Medulla oblongata (tissue), 1 donor: ENCODE measurements around the gene SERINC2.
"Not testable (repeated sequence)": the region's sequence is repeated elsewhere in the genome, so short reads cannot be mapped to it uniquely, and the experiment has no call there.

Experiments used
- DNase-seq: peaks from one replicate; pipeline ENCODE4 v3.0.0-alpha.2; 2015; ENCODE audit errors: extremely low spot score

Gene SERINC2

DNA sequence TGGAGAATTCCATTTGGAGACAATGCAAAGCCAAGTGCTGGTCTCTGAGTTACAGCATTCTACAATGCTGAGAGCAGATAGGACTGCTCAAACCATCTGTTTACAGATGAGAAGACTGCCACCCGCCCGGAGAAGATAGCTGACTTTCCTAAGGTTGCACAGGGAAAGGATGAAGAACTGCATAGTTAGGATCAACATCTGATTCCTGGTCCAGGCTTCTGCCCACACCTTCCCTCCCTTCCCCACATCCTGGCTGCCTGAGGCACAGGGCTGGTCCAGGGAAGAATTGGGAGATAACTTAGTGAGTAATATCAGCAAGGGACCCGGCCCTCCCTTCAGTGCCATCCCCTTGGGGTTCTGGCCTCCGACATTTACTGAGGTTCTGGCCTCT is 2.0 kb downstream of the SERINC2 start:
- DNase-seq = no peak

DNA sequence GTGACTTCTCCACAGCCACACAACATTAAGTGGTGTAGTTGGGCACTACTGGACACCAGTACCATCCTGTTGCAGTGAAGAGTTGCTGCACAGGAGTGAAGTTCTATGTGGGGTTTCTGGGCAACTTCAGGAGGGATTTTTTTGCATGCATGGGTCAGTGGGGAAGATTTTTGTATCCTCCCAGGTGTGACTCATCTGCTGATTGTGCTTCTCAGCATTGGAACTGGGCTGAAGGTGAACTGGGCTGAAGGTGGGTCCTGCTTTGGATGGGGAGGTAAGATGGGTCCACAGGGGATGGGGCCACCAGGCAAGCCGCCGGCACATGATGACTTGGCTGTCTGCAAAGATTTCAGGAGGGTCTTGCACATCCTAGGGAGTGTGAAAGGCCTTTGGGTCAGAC is 2.6 kb downstream of the SERINC2 start:
- no peak for DNase-seq

DNA sequence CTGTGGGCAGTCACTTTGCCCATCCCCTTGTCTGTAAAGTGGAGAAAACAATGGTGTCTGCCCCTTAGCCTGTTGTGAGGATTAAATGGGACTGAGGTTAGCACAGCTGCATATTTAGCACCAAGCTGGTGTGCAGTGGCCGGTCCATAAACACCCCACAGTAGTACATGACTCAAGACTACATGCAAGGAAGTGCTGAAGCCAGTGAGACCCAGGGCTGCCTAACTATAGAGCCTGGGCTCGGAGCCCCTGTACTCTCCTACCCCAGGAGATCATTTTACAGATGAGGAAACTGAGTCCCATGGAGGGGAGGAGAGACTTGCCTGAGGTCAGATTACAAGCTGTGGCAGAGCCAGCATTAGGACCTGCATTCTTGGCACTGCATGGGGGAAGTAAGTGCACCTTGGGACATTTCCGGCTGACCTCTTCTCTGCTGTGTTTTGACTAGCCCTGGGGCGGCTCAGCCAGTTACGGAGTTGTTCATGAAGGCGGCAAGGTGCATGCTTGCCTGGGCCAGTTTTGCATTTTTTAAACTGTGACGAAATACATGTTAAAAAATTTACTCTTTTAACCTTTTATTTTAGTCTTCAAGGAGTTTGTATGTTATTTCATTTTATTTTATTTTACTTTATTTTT is 3.2 kb downstream of the SERINC2 start:
- no peak for DNase-seq

DNA sequence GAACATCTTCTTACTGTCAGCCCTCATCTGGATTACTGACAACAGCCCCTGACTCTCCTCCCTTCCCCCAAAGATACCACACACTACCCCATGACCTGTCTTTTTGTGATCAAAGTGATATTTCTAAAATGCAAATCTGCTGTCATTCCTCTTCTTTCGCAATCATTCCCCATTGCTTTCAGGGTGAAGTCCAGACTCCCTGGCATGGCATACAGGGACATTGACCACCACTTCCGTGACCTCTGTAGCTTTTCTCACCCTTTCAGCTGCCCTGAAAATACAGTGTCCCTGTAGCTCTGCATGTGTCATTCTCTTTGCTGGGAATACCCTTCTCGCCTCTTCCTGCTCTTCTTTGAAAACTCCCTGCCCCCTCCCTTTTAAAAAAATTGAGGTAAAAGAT is 4.1 kb downstream of the SERINC2 start:
- no peak for DNase-seq

DNA sequence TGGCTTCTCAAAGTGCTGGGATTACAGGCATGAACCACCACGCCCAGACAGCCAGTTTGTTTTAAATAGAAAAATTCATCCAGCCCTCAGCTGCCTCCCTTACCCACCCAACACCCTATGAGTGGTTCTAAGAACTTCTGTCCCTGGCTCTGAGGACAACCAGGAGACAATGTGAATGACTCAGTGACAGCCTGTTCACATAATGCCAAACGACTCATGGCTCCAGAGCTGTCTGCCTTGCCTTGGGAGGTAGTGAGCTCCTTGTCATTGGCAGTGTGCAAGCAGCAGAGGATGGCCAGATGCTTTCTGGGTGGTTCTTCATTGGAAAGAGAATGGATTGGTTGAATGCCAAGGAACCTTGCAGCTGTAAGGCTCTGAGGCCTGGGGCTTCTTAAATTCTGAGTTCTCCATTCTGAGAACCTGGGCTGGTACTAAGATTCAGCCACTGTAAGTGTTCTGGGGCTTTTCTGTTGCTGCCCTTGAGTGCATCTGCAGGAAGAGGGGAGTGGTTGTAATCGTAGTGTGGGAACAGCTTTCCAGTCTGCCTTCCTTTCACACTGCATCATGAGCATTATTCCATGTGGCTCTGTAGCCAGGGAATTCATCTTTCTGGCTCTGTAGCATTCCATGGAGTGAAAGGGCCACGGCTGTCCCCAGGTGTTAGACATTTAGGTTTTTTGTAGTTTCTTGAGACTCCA is 5.8 kb downstream of the SERINC2 start:
- DNase-seq = no peak

DNA sequence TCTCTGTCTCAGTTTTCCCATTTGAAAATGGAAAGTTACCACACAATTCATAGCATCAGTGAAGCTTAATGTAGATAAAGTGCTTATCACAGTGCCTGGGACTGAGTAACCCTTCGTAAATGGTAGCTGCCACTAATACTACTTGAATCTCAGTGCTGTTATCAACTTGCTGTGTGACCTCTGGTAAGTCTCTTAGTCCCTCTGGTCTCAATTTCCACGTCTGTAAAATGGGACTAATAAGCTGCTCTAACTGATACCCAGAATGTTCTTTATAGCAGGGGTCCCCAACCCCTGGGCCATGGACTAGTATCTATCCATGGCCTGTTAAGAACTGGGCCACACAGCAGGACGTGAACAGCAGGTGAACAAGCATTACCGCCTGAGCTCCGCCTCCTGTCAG is 7.7 kb downstream of the SERINC2 start:
- no peak for DNase-seq

DNA sequence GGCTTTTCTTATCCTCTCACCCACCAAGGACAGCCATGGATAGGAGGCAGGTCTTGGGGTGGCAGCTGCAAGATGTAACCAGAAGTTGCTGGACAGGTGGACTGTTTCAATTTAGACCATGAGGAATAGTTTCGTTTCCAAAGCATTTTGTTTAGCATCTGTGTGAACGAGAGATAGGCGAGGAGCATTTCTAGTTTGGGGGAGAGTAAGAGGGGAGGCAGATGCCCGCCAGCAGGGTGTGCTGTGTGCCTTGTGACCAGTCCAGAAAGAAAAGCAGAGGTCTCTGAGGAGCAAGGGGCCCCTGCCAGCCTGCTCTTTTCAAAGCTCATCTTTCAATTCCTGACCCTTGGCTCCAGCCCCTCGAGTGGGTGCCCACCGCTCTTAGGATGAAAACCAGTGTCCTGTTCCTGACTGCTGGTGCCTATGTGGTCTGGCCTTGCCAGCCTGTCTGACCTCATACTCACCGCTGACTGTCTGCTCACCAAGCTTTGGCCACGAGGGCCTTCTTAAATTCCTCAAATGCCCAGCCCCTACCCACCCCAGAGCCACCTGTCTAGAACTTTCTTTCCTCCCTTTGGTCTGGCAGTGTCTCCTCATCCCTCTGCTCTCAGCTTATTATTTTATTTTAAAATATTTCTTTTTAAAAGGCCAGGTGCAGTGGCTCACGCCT is 8.5 kb downstream of the SERINC2 start:
- no peak for DNase-seq

DNA sequence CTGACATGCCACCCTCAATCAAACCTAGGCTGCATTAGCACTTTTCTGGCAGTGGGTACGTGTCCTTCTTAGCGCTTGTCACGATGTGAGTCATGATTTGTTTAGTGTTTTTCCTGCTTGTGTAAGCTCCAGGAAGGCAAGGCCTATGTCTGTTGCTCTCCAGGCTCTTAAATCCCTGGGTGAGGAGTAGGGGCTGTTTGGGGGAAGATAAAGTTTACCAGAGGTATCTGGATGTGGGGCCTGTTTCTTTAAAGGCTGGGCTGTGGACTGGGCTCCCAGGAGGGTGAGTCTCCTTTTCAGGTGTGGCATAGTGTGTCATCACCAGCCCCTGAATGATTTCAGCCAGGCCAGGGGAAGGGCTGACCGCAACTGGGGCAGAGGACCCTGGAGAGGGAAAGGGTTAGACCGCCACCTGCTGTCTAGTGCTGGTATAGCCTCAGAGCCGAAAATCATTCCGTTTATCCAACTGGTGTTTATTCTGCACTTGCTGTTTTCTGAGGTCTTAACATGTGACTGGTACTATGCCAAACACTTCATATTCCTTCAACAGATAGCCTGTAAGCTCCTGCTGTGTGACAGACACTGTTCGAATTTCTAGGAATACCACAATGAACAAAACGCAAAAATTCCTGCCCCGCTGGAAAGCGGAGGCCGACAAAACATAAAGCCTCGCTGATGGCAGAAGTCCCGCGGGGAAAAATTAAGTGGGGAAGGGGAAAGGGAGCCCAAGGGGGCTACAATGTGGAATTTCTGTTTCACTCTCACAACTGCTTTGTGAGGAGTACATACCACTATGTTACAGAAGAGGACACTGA is 9.7 kb downstream of the SERINC2 start:
- DNase-seq = peak; percentile 71

DNA sequence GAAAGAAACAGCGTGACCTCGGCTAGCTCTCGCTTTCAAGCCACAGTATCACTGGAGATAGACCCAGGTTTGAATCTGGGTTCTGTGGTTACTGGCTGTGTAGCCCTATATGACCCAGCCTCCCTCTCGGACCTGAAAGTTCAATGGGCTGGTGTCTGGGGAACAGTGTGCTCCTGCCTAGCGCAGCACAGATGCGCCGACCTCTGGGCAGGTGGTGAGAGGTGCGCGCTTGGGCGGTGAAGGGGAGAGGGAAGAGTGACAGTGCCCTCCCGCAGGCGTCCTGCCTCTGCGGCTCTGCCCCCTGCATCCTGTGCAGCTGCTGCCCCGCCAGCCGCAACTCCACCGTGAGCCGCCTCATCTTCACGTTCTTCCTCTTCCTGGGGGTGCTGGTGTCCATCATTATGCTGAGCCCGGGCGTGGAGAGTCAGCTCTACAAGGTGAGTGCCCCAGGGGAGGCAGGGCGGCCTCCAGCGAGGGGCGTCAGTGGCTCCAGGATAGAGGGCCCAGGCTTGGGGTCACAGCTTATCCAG is 10.5 kb downstream of the SERINC2 start:
- no peak for DNase-seq

DNA sequence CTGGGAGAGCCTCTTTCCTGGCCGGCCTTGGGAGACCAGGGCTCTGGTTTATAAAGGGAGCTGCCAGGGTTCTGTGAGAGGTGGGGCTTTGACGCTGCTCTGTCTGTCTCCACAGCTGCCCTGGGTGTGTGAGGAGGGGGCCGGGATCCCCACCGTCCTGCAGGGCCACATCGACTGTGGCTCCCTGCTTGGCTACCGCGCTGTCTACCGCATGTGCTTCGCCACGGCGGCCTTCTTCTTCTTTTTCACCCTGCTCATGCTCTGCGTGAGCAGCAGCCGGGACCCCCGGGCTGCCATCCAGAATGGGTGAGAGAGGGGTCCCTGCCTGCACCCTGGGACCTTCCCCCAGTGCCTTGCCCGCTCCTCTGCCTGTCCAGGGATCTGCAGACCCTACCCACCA is 11.6 kb downstream of the SERINC2 start:
- DNase-seq = no peak

DNA sequence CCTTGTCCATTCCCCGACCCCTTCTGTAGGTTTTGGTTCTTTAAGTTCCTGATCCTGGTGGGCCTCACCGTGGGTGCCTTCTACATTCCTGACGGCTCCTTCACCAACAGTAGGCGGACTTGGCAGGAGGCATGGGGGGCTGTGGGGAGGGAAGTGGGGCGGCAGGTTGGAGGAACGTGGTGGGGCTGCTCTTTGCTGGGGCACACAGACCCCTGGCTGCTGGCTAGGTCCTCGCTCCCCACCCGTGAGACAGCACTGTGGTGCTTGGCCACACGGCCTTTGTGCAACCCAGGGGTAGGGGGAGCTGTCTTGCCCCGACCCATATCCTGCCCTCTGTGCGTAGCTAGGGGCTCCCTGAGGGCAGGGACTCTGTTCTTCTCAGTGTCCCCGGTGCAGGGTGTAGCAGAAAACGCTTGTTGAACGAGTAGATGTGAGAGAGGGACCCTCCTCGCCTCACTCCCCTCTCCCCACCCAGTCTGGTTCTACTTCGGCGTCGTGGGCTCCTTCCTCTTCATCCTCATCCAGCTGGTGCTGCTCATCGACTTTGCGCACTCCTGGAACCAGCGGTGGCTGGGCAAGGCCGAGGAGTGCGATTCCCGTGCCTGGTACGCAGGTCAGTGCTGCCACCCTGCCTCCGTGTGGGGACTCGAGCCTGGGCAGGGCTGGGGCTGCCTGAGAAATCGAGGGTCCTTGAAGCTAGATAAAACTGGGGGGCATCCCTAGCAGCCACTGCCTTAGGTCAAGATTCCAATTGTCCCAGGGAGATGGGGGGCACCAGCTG is 12.5 kb downstream of the SERINC2 start:
- DNase-seq = no peak

DNA sequence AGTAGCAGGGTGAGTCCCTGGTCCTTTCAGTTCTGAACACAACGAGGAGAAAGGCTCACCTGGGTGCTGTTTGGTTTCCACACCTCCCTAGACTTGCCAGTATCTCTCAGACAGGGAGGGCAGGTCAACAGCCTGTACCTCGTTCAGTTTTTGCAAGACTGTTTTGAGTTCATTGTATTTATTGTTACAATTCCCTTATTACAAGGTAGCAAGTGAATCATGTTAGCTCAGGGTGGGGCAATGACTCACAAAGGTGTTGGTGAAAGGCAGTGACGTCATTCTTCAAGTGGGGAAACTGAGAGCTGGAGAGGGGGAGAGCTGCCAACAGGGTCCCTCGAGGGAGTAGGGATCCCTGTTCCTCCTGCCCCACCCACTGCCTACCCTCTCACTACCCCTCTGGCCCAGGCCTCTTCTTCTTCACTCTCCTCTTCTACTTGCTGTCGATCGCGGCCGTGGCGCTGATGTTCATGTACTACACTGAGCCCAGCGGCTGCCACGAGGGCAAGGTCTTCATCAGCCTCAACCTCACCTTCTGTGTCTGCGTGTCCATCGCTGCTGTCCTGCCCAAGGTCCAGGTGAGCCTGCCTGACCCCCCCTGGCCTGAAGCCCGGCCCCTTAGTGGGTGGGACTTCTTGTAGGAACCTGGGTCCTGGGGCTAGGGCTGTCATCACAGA is 13.4 kb downstream of the SERINC2 start:
- no peak for DNase-seq

DNA sequence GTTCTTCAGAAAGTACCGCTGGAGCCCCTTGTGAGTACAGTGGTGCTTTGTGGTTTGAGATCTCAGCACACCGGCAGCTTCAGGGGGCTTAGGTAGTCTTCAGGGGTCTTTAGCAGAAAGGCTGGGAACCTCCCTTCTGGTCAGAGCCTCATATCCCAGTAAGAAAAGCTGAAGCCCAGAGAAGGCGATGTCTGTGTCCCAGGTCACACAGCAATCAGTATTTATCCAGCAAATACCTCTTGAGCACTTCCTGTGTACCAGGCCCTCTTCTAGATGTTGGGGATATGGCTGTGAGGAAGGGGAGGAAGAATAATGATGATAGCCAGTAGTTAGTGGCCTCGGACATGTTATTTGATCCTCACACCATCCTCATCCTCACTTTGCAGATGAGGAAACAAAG is 14.3 kb downstream of the SERINC2 start:
- no peak for DNase-seq

DNA sequence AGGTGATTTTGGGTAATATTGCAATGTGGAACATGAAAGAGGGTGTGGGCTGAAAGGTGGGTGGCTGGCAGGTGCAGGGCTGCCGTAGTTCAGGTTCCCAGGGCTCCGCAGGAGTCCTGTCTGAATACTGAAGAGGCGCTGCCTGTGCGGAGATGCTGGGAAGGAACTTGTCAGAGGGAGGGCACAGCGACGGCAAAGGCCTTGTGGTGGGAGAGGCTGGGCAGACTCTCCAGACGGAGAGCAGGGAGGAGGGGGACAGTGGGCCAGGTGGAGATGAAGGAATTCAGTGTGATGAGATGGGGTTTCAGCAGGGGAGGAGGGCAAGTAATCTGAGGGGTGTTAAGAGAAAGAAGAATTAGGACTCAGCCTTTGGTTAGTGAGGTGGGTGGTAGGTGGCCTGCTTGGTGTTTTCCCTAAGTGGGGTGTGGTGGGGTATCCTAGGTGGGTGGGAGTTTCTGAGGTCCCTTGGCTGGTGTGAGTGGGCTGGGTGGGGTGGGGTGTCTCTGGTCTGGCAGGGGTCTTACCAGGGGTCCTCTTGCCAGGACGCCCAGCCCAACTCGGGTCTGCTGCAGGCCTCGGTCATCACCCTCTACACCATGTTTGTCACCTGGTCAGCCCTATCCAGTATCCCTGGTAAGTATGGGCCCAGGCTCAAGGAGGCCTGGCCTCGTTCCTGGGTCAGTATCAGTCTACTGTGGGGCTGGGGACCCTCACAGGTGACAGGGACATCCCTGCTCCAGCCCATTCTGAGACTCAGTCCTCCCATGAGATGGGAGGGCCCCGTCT is 15.6 kb downstream of the SERINC2 start:
- DNase-seq = no peak

DNA sequence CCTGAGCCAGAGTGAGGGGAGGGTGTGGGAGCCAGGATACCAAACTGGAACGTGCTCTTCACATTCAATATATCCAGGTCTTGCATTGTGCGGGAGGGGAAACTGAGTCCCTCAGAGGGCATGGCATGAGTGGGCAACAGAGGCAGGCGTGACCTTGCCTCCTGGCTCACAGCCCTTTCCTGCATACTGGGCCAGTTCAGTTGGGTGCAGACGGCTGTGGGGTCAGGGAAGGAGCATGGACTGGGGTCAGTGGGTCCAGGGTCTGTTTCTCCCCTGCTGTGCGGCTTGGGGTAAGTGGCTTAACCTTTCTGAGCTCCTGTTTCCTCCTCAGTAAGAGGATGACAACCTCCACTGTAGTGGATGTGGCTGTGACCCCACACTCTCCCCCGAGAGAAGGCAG is 16.6 kb downstream of the SERINC2 start:
- no peak for DNase-seq

DNA sequence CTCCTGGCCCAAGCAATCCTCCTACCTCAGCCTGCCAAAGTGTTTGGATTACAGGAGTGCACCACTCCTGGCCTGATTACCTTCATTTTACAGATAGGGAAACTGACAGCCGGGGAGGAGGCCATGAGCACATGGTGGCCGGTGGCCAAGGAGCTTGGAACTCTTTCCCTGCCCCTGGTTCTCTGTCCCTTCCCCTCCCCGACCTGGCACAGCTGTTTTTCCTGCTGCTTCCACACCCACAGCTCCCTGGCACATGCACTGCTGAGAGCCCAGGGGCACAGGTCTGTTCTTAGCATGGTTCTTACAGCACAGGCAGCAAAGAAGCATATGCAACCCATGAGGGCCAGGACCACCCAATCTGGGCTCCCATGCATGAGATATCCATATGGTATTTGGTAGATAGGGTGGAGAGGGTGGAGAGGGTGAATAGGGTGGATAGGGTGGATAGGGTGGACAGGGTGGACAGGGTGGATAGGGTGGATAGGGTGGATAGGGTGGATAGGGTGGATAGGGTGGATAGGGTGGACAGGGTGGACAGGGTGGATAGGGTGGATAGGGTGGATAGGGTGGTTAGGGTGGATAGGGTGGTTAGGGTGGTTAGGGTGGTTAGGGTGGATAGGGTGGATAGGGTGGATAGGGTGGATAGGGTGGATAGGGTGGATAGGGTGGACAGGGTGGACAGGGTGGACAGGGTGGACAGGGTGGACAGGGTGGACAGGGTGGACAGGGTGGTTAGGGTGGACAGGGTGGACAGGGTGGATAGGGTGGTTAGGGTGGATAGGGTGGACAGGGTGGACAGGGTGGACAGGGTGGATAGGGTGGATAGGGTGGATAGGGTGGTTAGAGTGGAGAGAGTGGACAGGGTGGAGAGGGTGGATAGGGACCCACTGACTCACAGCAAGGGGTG is 18.6 kb downstream of the SERINC2 start:
- DNase-seq = not testable (repeated sequence)

DNA sequence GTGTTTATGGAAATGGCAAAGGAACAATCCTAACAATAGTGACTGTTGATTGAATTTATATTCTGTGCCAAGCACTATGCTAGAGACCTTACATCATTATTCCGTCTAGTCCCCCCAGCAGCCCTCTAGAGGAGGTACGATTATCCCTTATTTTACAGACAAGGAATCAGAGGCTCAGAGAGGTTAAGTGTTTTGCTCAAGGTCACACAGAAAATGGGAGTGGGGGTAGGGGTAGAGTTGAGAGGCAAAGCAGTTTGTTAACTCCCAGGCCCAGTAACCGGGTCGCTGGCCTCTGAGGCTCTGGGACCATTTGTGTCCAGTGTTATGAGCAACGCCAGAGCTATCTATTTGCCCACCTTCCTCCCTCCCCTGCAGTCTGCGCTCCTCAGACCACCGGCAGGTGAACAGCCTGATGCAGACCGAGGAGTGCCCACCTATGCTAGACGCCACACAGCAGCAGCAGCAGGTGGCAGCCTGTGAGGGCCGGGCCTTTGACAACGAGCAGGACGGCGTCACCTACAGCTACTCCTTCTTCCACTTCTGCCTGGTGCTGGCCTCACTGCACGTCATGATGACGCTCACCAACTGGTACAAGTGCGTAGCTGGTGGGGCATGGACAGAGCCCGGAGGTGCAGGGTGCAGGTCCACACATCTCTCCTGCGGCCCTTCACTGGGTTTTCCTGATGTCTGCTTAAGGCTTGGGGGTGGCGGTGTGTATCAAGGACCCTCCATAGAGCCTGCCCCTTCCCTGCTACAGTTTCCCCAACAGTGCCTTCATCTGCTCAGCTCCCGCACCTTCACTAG is 19.8 kb downstream of the SERINC2 start:
- DNase-seq = no peak

DNA sequence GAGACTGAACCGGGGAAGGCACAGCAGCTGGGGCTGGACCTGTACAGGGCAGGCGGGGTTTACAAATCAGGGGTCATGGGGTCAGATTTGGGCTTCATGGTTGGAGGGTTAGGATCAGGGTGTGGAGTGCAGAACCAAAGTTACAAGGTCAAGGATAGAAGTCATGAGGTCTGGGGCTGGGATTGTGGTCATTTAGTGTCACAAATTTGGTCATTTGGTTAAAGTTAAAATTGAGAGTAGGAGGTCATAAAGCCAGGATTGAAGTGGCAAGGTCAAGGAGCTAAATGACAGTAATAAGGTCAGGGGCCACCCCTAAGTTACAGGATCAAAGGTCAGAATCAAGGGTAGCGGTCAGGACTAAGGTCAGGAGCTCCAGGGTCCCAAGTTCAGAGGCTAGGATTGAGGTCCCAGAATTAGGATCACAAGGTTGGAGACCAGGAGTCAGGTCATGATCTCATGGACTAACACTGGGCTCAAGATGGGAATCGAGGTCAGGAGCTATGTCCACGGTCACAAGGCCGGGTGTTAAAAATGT is 20.4 kb downstream of the SERINC2 start:
- DNase-seq = no peak
